Activated CD4-positive, alpha-beta T cell treated with anti-CD3 and anti-CD28 coated beads for 36 hours (primary cell): ENCODE measurements around the gene GNPTG. TPM values are rescaled to one million over a fixed set of nuclear protein-coding genes. Genes with fewer than 3 reads are reported as not detected.
A peak's percentile ranks its signal among the peaks of the same experiment; 100 is the strongest.

Source experiments
- ATAC-seq: fragments of 200-7000 bp; cut with Tn5 transposase; one replicate; pipeline ENCODE4 v1.10.0; 2021; ENCODE audit warnings: mild to moderate bottlenecking, moderate library complexity
- CTCF ChIA-PET: fragments of 350-600 bp; sonication (Branson Sonifier 250); formaldehyde crosslinking; loops from one replicate; lab custom pipeline; 2021; ENCODE audit warnings: antibody characterized with exemption; lab: Charles Lee
- POLR2A ChIA-PET: fragments of 350-600 bp; sonication (Branson Sonifier 250); formaldehyde crosslinking; loops from one replicate; lab custom pipeline; 2021; ENCODE audit warnings: antibody characterized with exemption, inconsistent platforms; lab: Charles Lee
- DNase-seq: peaks from one replicate; pipeline ENCODE4 v3.0.0-alpha.2; 2020
- H3K27ac Mint-ChIP-seq: one replicate; pipeline ENCODE4 v1.8.0; 2021; ENCODE audit warnings: mixed read lengths
- H3K27me3 Mint-ChIP-seq: one replicate; pipeline ENCODE4 v1.8.0; 2021; ENCODE audit warnings: mixed read lengths
- H3K36me3 Mint-ChIP-seq: one replicate; pipeline ENCODE4 v1.8.0; 2021; ENCODE audit warnings: low read depth, mixed read lengths
- H3K4me1 Mint-ChIP-seq: one replicate; pipeline ENCODE4 v1.8.0; 2021; ENCODE audit warnings: mixed read lengths
- H3K4me3 Mint-ChIP-seq: one replicate; pipeline ENCODE4 v1.8.0; 2021; ENCODE audit warnings: mild to moderate bottlenecking, moderate library complexity, mixed read lengths
- H3K9me3 Mint-ChIP-seq: one replicate; pipeline ENCODE4 v1.8.0; 2021; ENCODE audit warnings: low read depth, mixed read lengths
- intact Hi-C, 2 experiments: fragments of 100-400 bp; cut with DNase I in 1 of 2; cut with micrococcal nuclease in 1 of 2; formaldehyde crosslinking; loops; one replicate each; pipeline versions ENCODE4 v1.14.2 to v1.15.1; 2022 to 2024; cut with DNase I, micrococcal nuclease
- total RNA-seq, 2 experiments: library from RNA; stranded (reverse); gene quantifications; one replicate each; pipeline ENCODE4 v1.2.3, GENCODE V29; 2021

GNPTG gene
- total RNA-seq, 2 experiments from 2014 or later: 16.3 to 17.4 TPM

DNA sequence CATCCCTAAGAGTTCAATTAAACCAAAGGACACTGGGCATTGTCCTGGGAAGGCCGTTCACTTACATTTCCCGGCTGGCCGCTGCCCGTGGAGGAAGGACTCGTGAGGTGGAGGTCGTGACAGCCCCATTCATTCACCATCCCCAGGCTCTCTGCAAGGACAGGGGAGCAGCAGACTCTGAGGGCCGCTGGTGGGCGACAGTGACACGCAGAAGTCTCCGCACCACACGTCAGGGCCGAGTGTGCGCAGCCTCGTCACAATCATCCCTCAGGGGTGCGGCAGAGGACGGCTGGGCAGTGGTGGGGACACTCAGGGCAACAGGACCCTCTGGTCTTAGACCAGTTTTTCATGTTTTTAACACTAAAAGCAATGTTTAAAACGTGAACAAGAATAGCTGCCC lies 41.1 kb downstream of the GNPTG start:
- ChIA-PET CTCF (no interaction called here), POLR2A (no interaction called here)
- no peak for ATAC-seq
- Mint-ChIP-seq H3K27ac (peak overlapping the region; percentile 13), H3K36me3 (peaks cover 6% of the 10 kb centered on the region), H3K9me3 (no peaks in the 10 kb centered on the region), H3K4me1 (no peaks in the 10 kb centered on the region), H3K27me3 (no peaks in the 10 kb centered on the region), H3K4me3 (no peak overlapping the region)
- DNase-seq: no peak
- intact Hi-C loops: no loop called here

DNA sequence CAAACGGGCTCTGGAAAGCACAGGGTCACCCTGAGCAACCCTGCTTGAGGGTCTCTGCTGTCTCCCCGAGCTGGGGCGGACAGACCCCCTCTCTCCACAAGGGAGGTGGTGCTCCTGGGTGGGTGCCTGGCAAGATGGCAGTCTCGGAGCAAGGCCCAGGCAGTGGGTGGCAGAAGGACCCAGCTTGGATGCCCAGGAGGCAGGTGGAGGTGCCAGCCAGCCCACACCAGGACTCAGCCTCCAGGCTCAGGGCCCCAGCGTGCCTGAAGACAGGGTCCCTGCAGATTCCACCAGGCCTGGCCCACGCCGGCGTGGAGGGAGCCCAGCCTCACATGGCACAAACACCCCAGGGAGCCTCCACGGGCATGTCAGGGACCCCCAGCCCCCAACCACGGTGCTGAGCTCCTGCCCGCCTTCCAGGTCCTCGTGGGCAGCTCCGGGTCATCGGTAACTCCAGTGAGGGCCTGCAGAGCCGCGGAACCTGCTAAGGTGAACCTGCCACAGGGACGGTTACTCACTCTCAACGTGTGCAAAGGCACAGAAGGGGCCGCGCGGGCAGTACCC lies 42.0 kb downstream of the GNPTG start:
- no peak overlapping the region for H3K27ac Mint-ChIP-seq
- no peaks in the 10 kb centered on the region for H3K9me3 Mint-ChIP-seq
- ChIA-PET POLR2A (no interaction called here), CTCF (no interaction called here)
- H3K27me3 Mint-ChIP-seq: no peaks in the 10 kb centered on the region
- DNase-seq (no peak), ATAC-seq (no peak)
- intact Hi-C loops: no loop called here
- H3K4me3 Mint-ChIP-seq: no peak overlapping the region
- peaks cover 6% of the 10 kb centered on the region for H3K36me3 Mint-ChIP-seq
- H3K4me1 Mint-ChIP-seq: no peaks in the 10 kb centered on the region

DNA sequence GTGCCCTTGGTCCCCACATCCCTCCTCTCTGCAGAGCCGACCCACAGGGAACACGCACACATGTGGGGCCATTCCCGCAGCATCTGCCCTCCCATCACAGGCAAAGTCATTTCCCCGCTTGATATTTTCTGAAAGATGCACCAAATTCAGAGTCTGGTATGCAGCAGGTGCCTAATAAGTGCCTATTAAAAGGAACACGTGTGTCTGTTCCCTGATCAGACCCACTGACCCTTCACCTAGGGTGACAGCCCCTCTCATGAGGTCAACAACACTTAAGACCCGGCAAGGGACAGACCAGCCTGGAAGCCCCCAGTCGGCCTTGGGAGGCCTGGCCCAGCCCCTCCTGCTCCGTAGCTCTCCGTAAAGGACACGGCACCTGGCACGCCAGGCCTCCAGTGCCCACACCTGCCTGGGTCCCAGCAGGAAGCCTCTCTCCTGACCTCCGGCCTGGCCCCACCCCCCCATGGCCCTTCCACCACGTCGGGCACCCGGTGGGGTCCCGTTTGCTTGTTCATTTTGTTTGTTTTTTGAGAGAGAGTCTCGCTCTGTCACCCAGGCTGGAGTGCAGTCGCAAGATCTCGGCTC lies 42.7 kb downstream of the GNPTG start:
- POLR2A ChIA-PET: no interaction called here
- CTCF ChIA-PET: no interaction called here
- no peaks in the 10 kb centered on the region for H3K9me3 Mint-ChIP-seq
- H3K36me3 Mint-ChIP-seq: peaks cover 8% of the 10 kb centered on the region
- H3K4me1 Mint-ChIP-seq: no peaks in the 10 kb centered on the region
- H3K27me3 Mint-ChIP-seq: no peaks in the 10 kb centered on the region
- ATAC-seq: no peak
- DNase-seq: no peak
- intact Hi-C loops: no loop called here
- H3K4me3 Mint-ChIP-seq: no peak overlapping the region
- H3K27ac Mint-ChIP-seq: no peak overlapping the region

DNA sequence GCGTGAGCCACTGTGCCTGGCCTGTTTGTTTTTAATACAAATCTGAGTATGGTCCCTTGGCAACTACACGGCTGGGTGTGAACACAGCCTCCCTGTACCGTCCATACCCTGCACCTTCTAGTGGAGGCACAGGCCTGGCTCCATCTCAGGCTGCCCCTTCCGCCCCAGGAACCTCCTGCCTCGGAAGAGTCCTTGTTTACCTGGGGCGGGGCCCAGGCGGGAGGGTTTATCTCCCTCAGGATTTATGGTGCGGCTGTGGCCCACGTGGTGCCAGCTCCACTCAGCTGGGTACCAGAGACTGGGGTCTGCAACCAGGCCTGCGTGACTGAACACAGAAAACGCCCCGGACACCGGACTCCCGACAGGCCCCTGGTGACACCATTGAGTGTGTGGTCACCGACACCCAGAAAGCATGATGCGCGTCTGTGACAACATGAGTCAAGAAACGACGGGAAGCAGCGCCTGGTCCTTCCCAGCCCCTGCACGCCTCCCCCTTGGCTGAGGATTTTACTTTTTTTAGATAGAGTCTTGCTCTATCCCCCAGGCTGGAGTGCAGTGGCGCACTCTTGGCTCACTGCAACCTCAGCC lies 43.8 kb downstream of the GNPTG start:
- DNase-seq: no peak
- Mint-ChIP-seq H3K4me3 (no peak overlapping the region), H3K27me3 (no peaks in the 10 kb centered on the region), H3K9me3 (no peaks in the 10 kb centered on the region), H3K27ac (no peak overlapping the region), H3K4me1 (no peaks in the 10 kb centered on the region), H3K36me3 (peaks cover 6% of the 10 kb centered on the region)
- intact Hi-C loops: no loop called here
- ATAC-seq: no peak
- CTCF ChIA-PET: no interaction called here
- POLR2A ChIA-PET: no interaction called here

DNA sequence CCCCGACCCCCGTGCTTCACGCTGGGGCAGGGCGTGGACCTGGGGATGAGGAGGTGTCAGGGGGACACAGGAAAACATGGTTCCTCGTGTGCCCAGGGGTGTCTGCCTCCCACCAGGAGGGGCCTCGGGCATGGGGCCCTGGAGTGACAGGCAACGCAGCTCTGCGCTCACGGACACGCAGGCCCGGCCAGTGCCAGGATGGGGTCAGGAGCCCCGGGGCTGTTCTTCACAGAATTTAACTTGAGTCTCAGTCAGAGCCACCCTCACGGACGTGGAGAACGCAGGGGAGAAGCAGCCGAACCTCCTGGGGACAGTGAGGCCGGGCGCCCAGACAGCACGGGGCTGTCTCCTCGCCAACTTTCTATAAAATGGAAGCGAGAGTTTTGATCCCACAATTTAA lies 46.0 kb downstream of the GNPTG start:
- ChIA-PET POLR2A (no interaction called here), CTCF (no interaction called here)
- H3K4me3 Mint-ChIP-seq: no peak overlapping the region
- peaks cover 3% of the 10 kb centered on the region for H3K36me3 Mint-ChIP-seq
- intact Hi-C loops: no loop called here
- H3K9me3 Mint-ChIP-seq: no peaks in the 10 kb centered on the region
- DNase-seq (no peak), ATAC-seq (no peak)
- no peaks in the 10 kb centered on the region for H3K4me1 Mint-ChIP-seq
- no peaks in the 10 kb centered on the region for H3K27me3 Mint-ChIP-seq
- H3K27ac Mint-ChIP-seq: no peak overlapping the region

DNA sequence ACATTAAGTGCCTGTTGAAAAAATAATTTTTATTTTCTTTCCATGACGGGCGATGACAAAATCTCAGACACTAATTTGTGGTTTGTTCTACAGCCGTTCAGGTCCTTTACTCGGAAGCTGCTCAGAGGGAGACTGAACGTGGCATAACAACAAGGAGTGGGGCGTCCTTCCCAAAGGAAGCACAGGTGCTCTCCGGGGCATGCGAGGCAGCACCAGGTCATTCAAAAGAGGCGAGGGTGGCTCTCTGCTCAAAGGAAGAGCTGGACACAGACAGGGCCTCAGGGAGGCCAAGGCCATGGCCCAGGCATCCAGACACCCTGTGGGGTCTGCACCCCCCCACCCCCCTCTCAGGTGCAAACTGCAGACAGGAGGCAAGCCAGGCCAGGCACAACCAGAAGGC lies 46.6 kb downstream of the GNPTG start:
- CTCF ChIA-PET: no interaction called here
- intact Hi-C loops: no loop called here
- Mint-ChIP-seq H3K36me3 (peaks cover 3% of the 10 kb centered on the region), H3K4me1 (no peaks in the 10 kb centered on the region), H3K27me3 (no peaks in the 10 kb centered on the region), H3K27ac (no peak overlapping the region), H3K4me3 (no peak overlapping the region), H3K9me3 (no peaks in the 10 kb centered on the region)
- DNase-seq: no peak
- POLR2A ChIA-PET: no interaction called here
- ATAC-seq: no peak

DNA sequence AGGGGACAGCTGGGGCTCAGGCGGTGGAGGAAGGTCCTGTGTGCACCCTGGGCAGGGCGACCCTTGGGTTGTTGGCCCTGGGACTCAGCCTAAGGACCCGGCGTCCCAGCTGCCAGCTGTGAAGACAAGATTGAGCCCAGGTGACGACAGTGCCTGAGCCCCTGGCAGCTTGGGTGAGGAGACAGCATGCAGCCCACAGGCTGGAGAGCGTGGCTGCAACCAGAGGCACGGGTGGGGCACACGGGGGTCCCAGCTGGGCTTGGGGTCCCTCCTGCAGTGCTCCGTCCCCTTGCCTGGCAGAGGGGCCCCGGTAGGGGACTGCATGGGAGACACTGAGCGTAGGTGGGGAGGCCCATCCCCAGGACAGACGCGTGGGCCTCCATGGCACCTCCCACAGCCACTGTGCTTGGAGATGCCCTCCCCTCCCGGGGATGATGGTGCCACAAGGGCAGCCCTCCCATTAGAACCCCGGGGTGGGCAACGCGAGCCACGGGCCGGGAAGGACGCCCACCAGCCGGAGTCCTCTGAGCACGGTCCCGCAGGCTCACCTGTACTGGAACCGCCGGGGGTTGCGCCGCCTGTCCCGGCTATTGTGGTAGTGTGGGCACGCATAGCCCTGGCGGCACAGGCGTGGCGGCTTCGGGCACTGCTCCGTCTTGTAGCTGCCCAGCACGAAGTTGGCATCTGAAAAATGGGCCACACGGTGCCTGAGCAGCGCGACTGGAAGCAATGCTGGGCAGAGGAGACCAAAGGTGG lies 47.3 kb downstream of the GNPTG start:
- Mint-ChIP-seq H3K27ac (no peak overlapping the region), H3K4me3 (no peak overlapping the region), H3K4me1 (no peaks in the 10 kb centered on the region), H3K27me3 (no peaks in the 10 kb centered on the region), H3K36me3 (peaks cover 3% of the 10 kb centered on the region), H3K9me3 (no peaks in the 10 kb centered on the region)
- ChIA-PET POLR2A (no interaction called here), CTCF (no interaction called here)
- DNase-seq (no peak), ATAC-seq (no peak)
- intact Hi-C loops: no loop called here

DNA sequence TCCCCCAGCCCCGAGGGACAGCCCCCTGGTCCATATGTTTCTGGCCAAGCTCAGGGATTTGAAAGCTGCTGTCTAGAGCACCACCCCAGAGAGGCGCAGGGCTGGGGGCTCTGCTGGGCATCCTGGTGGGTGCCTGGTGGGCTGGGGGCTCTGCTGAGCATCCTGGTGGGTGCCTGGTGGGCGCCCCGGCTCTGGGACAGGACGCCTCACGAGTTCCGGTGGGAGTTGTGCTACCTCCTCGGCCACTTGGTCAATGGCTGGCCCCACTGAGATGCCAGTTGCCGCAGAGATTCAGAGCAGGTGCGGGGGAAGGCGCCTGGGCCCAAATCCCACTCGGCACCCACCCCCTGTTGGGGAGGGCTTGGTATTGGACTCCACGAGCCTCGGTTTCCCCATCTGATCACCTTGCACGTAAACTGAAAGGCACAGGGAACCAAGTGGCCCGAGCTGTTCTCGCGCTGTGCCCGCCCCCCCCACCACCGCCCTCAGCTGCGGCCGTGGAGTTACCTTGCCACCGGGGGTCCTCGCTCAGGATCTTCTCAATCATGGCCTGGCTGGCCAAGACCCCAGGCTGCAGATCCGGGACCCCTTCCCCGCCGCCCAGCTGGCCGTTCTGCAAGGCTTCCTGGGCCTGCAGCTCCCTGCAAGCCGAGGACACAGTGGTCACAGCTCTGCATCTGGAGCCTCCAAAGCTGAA lies 49.5 kb downstream of the GNPTG start:
- intact Hi-C loops: no loop called here
- ChIA-PET POLR2A (no interaction called here), CTCF (no interaction called here)
- no peak for ATAC-seq
- Mint-ChIP-seq H3K27me3 (no peaks in the 10 kb centered on the region), H3K4me3 (no peak overlapping the region), H3K27ac (no peak overlapping the region), H3K4me1 (no peaks in the 10 kb centered on the region), H3K36me3 (peaks cover 3% of the 10 kb centered on the region), H3K9me3 (no peaks in the 10 kb centered on the region)
- DNase-seq: no peak

DNA sequence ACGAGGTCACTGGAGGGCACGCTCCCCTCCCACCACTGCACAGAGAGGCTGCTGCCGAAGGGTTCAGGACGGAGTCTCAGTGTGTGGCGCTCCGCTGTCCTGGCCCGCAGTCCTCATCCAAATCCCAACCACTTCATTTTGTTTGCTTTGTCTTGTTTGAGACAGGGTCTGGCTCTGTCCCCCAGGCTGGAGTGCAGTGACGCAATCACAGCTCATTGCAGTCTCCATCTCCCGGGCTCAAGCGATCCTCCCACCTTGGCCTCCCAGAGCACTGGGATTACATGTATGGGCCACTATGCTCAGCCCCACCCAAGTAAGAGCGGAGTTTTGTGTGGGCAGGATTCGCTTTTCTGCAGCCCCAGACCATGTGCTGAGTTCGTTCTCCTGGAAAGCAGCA lies 50.0 kb downstream of the GNPTG start:
- no peaks in the 10 kb centered on the region for H3K4me1 Mint-ChIP-seq
- intact Hi-C loops: no loop called here
- H3K9me3 Mint-ChIP-seq: no peaks in the 10 kb centered on the region
- no peaks in the 10 kb centered on the region for H3K27me3 Mint-ChIP-seq
- H3K36me3 Mint-ChIP-seq: peaks cover 3% of the 10 kb centered on the region
- H3K4me3 Mint-ChIP-seq: no peak overlapping the region
- CTCF ChIA-PET: no interaction called here
- ATAC-seq (no peak), DNase-seq (no peak)
- H3K27ac Mint-ChIP-seq: no peak overlapping the region
- POLR2A ChIA-PET: no interaction called here

DNA sequence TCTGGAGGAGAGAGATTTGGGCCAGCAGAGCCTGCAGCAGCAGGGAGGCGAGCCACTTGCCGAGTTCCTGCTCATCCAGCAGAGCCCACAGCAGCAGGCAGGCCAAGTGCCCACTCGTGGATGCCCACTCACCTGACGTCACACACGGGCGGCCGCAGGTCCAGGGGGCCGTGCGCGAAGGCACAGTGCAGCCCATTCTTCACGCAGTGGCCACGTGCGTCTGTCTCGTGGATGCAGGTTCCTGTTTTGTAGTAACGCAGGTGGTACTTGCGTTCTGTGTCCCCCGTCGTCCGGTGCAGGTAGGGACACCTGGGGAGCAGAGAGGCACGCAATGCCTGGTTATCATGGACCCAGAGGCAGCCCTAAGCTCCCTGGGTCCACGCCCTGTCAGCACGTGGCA lies 51.3 kb downstream of the GNPTG start:
- H3K9me3 Mint-ChIP-seq: no peaks in the 10 kb centered on the region
- no peak overlapping the region for H3K27ac Mint-ChIP-seq
- H3K4me1 Mint-ChIP-seq: peaks cover 5% of the 10 kb centered on the region
- peaks cover 3% of the 10 kb centered on the region for H3K36me3 Mint-ChIP-seq
- no peaks in the 10 kb centered on the region for H3K27me3 Mint-ChIP-seq
- no peak for DNase-seq
- H3K4me3 Mint-ChIP-seq: no peak overlapping the region
- intact Hi-C loops: no loop called here
- ATAC-seq: no peak
- POLR2A ChIA-PET: no interaction called here
- CTCF ChIA-PET: no interaction called here

DNA sequence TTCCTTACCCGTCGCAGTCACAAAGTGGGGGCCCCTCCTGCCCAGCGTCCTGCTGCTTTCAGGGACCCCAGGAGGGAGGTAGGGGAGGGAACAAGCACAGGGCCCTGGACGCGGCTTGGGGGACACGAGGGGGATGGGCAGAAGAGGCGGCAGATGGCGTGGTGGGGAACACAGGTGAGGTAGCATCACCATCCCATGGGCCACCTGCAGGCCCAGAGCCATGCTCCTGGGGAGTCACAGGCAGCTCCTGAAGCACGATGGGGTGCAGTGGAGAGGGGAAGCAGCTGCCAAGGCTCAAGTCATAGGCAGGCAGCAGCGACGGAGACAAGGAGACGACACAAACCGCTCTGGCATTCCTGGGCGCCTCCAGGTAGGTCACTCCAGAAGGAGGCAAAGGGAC lies 52.0 kb downstream of the GNPTG start:
- H3K9me3 Mint-ChIP-seq: no peaks in the 10 kb centered on the region
- DNase-seq (no peak), ATAC-seq (no peak)
- H3K27me3 Mint-ChIP-seq: no peaks in the 10 kb centered on the region
- peaks cover 3% of the 10 kb centered on the region for H3K36me3 Mint-ChIP-seq
- POLR2A ChIA-PET: no interaction called here
- H3K4me3 Mint-ChIP-seq: no peak overlapping the region
- no peak overlapping the region for H3K27ac Mint-ChIP-seq
- intact Hi-C loops: no loop called here
- CTCF ChIA-PET: no interaction called here
- H3K4me1 Mint-ChIP-seq: peaks cover 9% of the 10 kb centered on the region
